Left ventricle myocardium inferior (tissue), 1 donor: ENCODE data around the gene RTF1. TPM values are rescaled to one million over a fixed set of nuclear protein-coding genes. Genes with fewer than 3 reads are reported as not detected.

ENCODE experiments used
- DNase-seq: peaks from one replicate; pipeline ENCODE4 v3.0.0-alpha.2; 2020
- H3K27ac ChIP-seq: fragments of 200-600 bp; replicated peaks from 2 replicates; pipeline ENCODE4 v1.8.0; 2021
- H3K27me3 ChIP-seq: fragments of 200-600 bp; 2 replicates; pipeline ENCODE4 v1.8.0; 2021; ENCODE audit warnings: low read depth
- H3K36me3 ChIP-seq: fragments of 200-600 bp; 2 replicates; pipeline ENCODE4 v1.8.0; 2021
- H3K4me1 ChIP-seq: fragments of 200-600 bp; 2 replicates; pipeline ENCODE4 v1.8.0; 2021
- H3K4me3 ChIP-seq: fragments of 200-600 bp; 2 replicates; pipeline ENCODE4 v1.8.0; 2021; ENCODE audit warnings: mild to moderate bottlenecking, moderate library complexity
- H3K9me3 ChIP-seq: fragments of 200-600 bp; replicated peaks from 2 replicates; pipeline ENCODE4 v1.8.0; 2021
- intact Hi-C: fragments of 100-400 bp; cut with micrococcal nuclease; formaldehyde crosslinking; loops from one replicate; pipeline ENCODE4 v1.11.0; 2022
- total RNA-seq: library from RNA; stranded (reverse); fragmentation: NEBNext Ultra II Directional; extraction: Animal tissue kit (Norgen Biotek cat#: 25700); gene quantifications from one replicate; pipeline ENCODE4 v1.2.1, GENCODE V29; 2021
- TF ChIP-seq, protein P1 (sequence below): fragments of 200-600 bp; IDR thresholded peaks from 2 replicates; pipeline ENCODE4 v1.8.0; 2021; ENCODE audit warnings: antibody characterized with exemption, mild to moderate bottlenecking, borderline replicate concordance
- donor health status: DM: no; HTN: yes; CAD: no; lungs with severe emphysema.

The RTF1 gene
- total RNA-seq, 1 donor from 2014 or later = 23.4 TPM

- Histone ChIP-seq H3K27me3 (peaks cover 8% of the 10 kb centered on the region), H3K4me3 (no peak overlapping the region), H3K4me1 (no peaks in the 10 kb centered on the region), H3K36me3 (peaks cover 58% of the 10 kb centered on the region), H3K27ac (no peak overlapping the region), H3K9me3 (no peaks in the 10 kb centered on the region)
- TF ChIP-seq, protein P1, sequence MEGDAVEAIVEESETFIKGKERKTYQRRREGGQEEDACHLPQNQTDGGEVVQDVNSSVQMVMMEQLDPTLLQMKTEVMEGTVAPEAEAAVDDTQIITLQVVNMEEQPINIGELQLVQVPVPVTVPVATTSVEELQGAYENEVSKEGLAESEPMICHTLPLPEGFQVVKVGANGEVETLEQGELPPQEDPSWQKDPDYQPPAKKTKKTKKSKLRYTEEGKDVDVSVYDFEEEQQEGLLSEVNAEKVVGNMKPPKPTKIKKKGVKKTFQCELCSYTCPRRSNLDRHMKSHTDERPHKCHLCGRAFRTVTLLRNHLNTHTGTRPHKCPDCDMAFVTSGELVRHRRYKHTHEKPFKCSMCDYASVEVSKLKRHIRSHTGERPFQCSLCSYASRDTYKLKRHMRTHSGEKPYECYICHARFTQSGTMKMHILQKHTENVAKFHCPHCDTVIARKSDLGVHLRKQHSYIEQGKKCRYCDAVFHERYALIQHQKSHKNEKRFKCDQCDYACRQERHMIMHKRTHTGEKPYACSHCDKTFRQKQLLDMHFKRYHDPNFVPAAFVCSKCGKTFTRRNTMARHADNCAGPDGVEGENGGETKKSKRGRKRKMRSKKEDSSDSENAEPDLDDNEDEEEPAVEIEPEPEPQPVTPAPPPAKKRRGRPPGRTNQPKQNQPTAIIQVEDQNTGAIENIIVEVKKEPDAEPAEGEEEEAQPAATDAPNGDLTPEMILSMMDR = no peak
- DNase-seq = no peak
- intact Hi-C loops = no loop called here
Observed at GRCh38 chr15:41482110-41482877, 65.4 kb downstream of the RTF1 start.

DNA sequence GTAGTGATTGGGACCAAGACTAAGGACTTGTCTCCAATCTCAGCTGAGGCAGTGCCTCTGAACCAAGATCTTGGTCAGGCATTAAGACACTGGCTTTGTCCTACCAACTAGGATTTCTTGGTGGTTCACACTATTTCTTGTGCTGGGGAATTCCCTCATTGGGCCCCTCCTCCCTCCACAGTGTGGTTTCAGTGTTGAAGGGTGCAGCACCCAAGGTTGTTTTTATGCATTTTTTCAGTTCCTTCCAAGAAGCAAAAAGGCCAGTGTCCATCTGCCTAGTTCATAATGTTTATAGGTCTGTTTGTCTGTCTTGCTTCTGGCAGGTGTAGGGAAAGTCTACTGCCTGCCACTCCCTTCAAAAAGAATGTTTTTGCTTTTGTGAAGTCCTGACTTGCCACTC is 66.2 kb downstream of the RTF1 start:
- TF ChIP-seq, protein P1 = no peak
- Histone ChIP-seq H3K27me3 (peaks cover 10% of the 10 kb centered on the region), H3K4me1 (no peaks in the 10 kb centered on the region), H3K36me3 (peaks cover 49% of the 10 kb centered on the region), H3K27ac (no peak overlapping the region), H3K9me3 (no peaks in the 10 kb centered on the region), H3K4me3 (no peak overlapping the region)
- no peak for DNase-seq
- intact Hi-C loops = no loop called here

DNA sequence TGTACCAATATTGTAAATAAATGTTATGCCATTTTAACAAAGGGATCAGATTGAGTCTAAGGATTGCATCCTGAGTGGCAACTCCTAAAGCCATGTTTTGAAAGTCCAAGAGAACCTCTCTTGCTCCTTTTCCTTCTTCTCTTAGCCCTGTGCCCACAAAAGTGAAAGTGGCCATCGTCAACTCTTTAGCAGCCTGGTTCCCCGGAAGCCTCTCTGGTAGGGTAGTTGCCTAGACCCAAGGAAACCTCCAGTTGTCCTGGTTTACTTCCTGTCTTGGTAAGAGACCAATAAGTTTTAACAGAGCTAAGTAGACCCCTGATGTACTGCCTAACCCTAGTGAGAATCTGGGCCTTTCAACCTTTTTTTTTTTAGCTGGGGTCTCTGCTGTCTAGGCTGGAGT is 66.6 kb downstream of the RTF1 start:
- H3K27ac ChIP-seq = no peak overlapping the region
- no peaks in the 10 kb centered on the region for H3K9me3 ChIP-seq

GRCh38 chr15:41484937-41485625 is 68.2 kb downstream of the RTF1 start:
- intact Hi-C loops = no loop called here
- Histone ChIP-seq H3K27ac (no peak overlapping the region), H3K36me3 (peaks cover 30% of the 10 kb centered on the region), H3K4me3 (no peak overlapping the region), H3K27me3 (peaks cover 28% of the 10 kb centered on the region), H3K4me1 (no peaks in the 10 kb centered on the region), H3K9me3 (no peaks in the 10 kb centered on the region)
- TF ChIP-seq, protein P1 = no peak
- DNase-seq = no peak

More for the DNA sequence above, 66.6 kb downstream of the RTF1 start:
- intact Hi-C loops = no loop called here
- TF ChIP-seq, protein P1 = no peak
- no peak overlapping the region for H3K4me3 ChIP-seq
- peaks cover 13% of the 10 kb centered on the region for H3K27me3 ChIP-seq
- H3K36me3 ChIP-seq = peaks cover 45% of the 10 kb centered on the region
- no peak for DNase-seq
- no peaks in the 10 kb centered on the region for H3K4me1 ChIP-seq

- Histone ChIP-seq H3K27me3 (peaks cover 40% of the 10 kb centered on the region), H3K4me3 (no peak overlapping the region), H3K36me3 (peaks cover 18% of the 10 kb centered on the region), H3K4me1 (no peaks in the 10 kb centered on the region), H3K27ac (no peak overlapping the region), H3K9me3 (no peaks in the 10 kb centered on the region)
- intact Hi-C loops = no loop called here
- DNase-seq = no peak
- TF ChIP-seq, protein P1 = no peak
Observed at GRCh38 chr15:41486286-41486685, 69.4 kb downstream of the RTF1 start.
